Calu3 (cell line): ENCODE data around the gene FMO1. TPM values are rescaled to one million over a fixed set of nuclear protein-coding genes. Genes with fewer than 3 reads are reported as not detected.

Experiments used
- BruUV-seq: library from RNA; stranded (reverse); fragments of 400-500 nt; replicated peaks from 2 replicates; lab custom pipeline; 2021; lab: Mats Ljungman, UMichigan
- CTCF ChIA-PET: fragments of 300-600 bp; sonication (Branson Sonifier 250); formaldehyde crosslinking; loops from one replicate; lab custom pipeline; 2022; ENCODE audit warnings: antibody characterized with exemption; lab: Charles Lee
- DNase-seq: peaks from one replicate; pipeline ENCODE4 v3.0.0; 2022
- H3K27ac Mint-ChIP-seq: one replicate; pipeline ENCODE4 v1.8.0; 2022; ENCODE audit warnings: mixed read lengths; ENCODE audit not compliant: unreplicated experiment
- H3K27me3 Mint-ChIP-seq: one replicate; pipeline ENCODE4 v1.8.0; 2022; ENCODE audit warnings: mixed read lengths; ENCODE audit not compliant: unreplicated experiment
- H3K36me3 Mint-ChIP-seq: one replicate; pipeline ENCODE4 v1.8.0; 2022; ENCODE audit warnings: mild to moderate bottlenecking, moderate library complexity, mixed read lengths; ENCODE audit not compliant: insufficient read depth, unreplicated experiment
- H3K4me1 Mint-ChIP-seq: one replicate; pipeline ENCODE4 v1.8.0; 2022; ENCODE audit warnings: mild to moderate bottlenecking, low read depth, mixed read lengths; ENCODE audit not compliant: unreplicated experiment
- H3K4me3 Mint-ChIP-seq: one replicate; pipeline ENCODE4 v1.8.0; 2022; ENCODE audit warnings: mild to moderate bottlenecking, low read depth, moderate library complexity, mixed read lengths; ENCODE audit not compliant: unreplicated experiment
- H3K9me3 Mint-ChIP-seq: one replicate; pipeline ENCODE4 v1.8.0; 2022; ENCODE audit warnings: low read depth, mixed read lengths; ENCODE audit not compliant: unreplicated experiment
- intact Hi-C: fragments of 100-400 bp; cut with micrococcal nuclease; formaldehyde crosslinking; loops from one replicate; pipeline ENCODE4 v1.10.0; 2022; ENCODE audit not compliant: unreplicated experiment
- total RNA-seq: library from RNA; stranded (reverse); gene quantifications from 2 replicates; pipeline ENCODE4 v1.2.3, GENCODE V29; 2022
- TF ChIP-seq, protein P1 (sequence below): fragments of 200-600 bp; IDR thresholded peaks from one replicate; pipeline ENCODE4 v1.8.0; 2022; ENCODE audit warnings: antibody characterized with exemption; ENCODE audit not compliant: unreplicated experiment

FMO1 gene
- total RNA-seq, 1 experiment from 2014 or later, result not detected

DNA sequence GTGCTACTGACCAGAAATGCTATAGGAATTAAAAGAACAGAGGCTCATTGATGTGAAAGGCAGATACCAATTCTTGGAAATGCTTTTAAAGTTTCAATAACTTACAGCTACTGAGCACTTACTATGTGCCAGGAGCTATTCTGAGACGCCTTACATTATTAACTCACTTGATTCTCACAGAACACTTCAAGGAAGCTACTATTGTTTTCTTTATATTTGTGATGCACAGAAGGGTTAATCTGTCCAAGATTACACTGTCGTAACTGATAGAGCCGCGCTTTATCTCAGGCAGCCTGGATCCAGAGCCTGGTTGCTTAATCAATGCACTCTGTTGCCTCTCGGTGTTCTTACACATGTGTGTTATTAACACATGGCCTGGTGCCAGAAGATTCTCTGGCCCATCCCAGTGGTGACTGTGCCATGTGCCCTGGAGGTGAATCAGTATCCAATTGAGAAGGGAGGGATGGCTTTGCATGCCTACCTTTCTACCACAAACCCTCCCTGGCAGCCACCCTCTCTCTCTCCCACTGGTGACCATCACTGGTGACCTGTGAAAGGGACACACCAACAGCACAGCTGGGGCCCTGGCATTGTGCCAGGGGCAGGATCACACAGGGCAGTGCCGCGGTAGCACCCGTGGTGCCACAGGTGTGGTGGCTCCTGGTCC, 8.8 kb downstream of the FMO1 start:
- TF ChIP-seq, protein P1, sequence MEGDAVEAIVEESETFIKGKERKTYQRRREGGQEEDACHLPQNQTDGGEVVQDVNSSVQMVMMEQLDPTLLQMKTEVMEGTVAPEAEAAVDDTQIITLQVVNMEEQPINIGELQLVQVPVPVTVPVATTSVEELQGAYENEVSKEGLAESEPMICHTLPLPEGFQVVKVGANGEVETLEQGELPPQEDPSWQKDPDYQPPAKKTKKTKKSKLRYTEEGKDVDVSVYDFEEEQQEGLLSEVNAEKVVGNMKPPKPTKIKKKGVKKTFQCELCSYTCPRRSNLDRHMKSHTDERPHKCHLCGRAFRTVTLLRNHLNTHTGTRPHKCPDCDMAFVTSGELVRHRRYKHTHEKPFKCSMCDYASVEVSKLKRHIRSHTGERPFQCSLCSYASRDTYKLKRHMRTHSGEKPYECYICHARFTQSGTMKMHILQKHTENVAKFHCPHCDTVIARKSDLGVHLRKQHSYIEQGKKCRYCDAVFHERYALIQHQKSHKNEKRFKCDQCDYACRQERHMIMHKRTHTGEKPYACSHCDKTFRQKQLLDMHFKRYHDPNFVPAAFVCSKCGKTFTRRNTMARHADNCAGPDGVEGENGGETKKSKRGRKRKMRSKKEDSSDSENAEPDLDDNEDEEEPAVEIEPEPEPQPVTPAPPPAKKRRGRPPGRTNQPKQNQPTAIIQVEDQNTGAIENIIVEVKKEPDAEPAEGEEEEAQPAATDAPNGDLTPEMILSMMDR, result no peak
- H3K27me3 Mint-ChIP-seq, result peaks cover 25% of the 10 kb centered on the region
- BruUV-seq, result no TSS peak
- no peaks in the 10 kb centered on the region for H3K4me1 Mint-ChIP-seq
- H3K27ac Mint-ChIP-seq, result no peak overlapping the region
- CTCF ChIA-PET, result interaction anchor here (0.6 to 1.5 kb wide), 3 partner anchors 56 to 1322 kb away, joined by 3 to 5 read pairs (median 3); no protein-coding TSS in a partner anchor
- intact Hi-C loops, result no loop called here
- H3K4me3 Mint-ChIP-seq, result no peak overlapping the region
- no peak for DNase-seq
- no peaks in the 10 kb centered on the region for H3K36me3 Mint-ChIP-seq
- H3K9me3 Mint-ChIP-seq, result no peaks in the 10 kb centered on the region

DNA sequence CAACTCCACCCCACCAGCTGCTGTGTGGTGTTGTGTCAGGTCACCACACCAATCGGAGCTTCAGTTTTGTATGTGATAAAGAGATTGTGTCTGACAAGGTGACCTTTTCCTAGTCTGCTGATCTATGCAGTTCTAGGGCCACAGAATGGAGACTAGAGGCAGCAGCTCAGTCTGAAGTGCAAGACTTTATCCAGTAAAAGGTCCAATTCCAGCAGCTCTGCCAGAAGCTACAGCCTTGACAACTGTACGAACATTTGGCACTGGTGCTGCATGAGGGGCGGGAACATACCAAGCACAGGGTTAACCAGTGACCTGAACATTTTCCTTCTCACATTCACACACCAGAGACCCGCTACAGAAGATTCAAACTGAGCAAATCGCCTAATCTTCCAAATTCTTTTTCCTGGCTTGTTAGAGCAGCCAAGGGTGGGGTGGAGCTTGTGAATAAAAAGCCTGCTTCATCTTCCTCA, 9.3 kb downstream of the FMO1 start:
- no peak for DNase-seq
- no TSS peak for BruUV-seq
- Mint-ChIP-seq H3K4me1 (no peaks in the 10 kb centered on the region), H3K9me3 (no peaks in the 10 kb centered on the region), H3K27me3 (peaks cover 19% of the 10 kb centered on the region), H3K27ac (no peak overlapping the region), H3K36me3 (no peaks in the 10 kb centered on the region), H3K4me3 (no peak overlapping the region)
- intact Hi-C loops, result no loop called here
- CTCF ChIA-PET, result interaction anchor here (0.5 to 1.5 kb wide), 2 partner anchors 56 to 261 kb away, joined by 3 to 4 read pairs; no protein-coding TSS in a partner anchor
- TF ChIP-seq, protein P1, result no peak

DNA sequence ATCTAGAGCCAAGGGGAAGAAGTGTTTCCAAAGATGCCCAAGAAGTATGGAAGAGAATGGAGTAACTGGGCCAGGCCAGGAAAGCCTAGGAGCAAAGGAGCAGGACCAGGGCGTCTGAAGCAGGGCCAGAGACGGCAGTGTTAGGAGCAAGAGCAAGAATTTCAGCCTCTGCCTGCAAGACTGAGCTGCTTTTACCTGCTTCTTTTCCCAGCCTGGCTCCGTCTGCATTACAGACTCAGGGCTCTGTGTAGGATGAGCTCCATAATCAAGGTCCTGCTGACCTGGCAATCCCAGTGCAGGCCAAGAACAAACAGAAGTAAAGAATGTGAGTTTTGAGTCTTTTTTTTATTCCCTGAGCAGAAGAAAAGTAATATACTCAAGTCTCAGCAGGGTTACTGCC, 10.1 kb downstream of the FMO1 start:
- CTCF ChIA-PET, result interaction anchor here (0.7 kb wide), 1 partner anchor 13 kb away, joined by 3 read pairs; no protein-coding TSS in a partner anchor
- BruUV-seq, result no TSS peak
- Mint-ChIP-seq H3K9me3 (no peaks in the 10 kb centered on the region), H3K27me3 (peaks cover 14% of the 10 kb centered on the region), H3K36me3 (no peaks in the 10 kb centered on the region), H3K4me1 (no peaks in the 10 kb centered on the region), H3K27ac (no peak overlapping the region), H3K4me3 (no peak overlapping the region)
- intact Hi-C loops, result no loop called here
- TF ChIP-seq, protein P1, result no peak
- DNase-seq, result no peak

DNA sequence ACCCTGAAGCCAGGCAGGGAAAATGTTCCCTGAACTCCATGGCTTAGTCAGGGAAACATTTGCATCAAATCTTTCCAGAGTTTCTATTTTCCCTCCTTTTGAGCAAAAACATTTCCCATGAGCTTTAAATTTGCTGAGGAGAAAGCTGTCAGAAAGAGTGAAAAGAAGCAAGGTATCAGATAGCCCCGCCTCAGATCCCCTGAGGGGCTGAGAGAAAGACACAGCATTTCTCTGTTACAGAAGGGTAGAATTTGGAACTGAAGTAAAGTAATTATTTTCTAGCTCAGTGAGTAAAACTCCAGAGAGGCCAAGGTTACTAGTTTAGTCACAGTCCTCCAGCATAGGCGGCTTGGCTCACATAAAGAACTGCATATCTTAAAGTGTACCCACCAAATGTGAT, 10.6 kb downstream of the FMO1 start:
- Mint-ChIP-seq H3K36me3 (no peaks in the 10 kb centered on the region), H3K4me3 (no peak overlapping the region), H3K27me3 (peaks cover 14% of the 10 kb centered on the region), H3K27ac (no peak overlapping the region), H3K9me3 (no peaks in the 10 kb centered on the region), H3K4me1 (no peaks in the 10 kb centered on the region)
- no TSS peak for BruUV-seq
- CTCF ChIA-PET, result interaction anchor here (0.7 kb wide), 1 partner anchor 13 kb away, joined by 3 read pairs; no protein-coding TSS in a partner anchor
- intact Hi-C loops, result no loop called here
- TF ChIP-seq, protein P1, result no peak
- no peak for DNase-seq
